Measurements from ENCODE around the gene RBCK1. TPM values are rescaled to one million over a fixed set of nuclear protein-coding genes. Genes with fewer than 3 reads are reported as not detected.
A peak's percentile ranks its signal among the peaks of the same experiment; 100 is the strongest.

RBCK1 gene
- total RNA-seq: 10 to 100 TPM; 56.5 to 86.9 (median 76.6) TPM
- polyA plus RNA-seq: 10 to 100 TPM; 53.5 to 85.2 TPM
- long read RNA-seq, donor 1, transcript RBCK1-212 (4 exons, 1,486 nt): minor isoform, 6 of 389 reads
- long read RNA-seq, donor 1, transcript RBCK1-213 (3 exons, 1,200 nt): minor isoform, 18 of 389 reads
- long read RNA-seq, donor 1, transcript RBCK1-201 (11 exons, 2,511 nt): minor isoform, 12 of 389 reads
- long read RNA-seq, donor 1, transcript RBCK1-202 (12 exons, 2,774 nt): major isoform, 199 of 389 reads
- long read RNA-seq, donor 1, partial matches to known transcripts: 90 of 389 reads
- long read RNA-seq, donor 1, other reads (novel, unspliced or antisense): 57 of 389 reads
- long read RNA-seq, donor 2, transcript RBCK1-213 (3 exons, 1,200 nt): major isoform, 7 of 14 reads
- long read RNA-seq, donor 2, partial matches to known transcripts: 0 of 14 reads
- long read RNA-seq, donor 2, other reads (novel, unspliced or antisense): 0 of 14 reads
- long read RNA-seq, donor 3, transcript RBCK1-213 (3 exons, 1,200 nt): minor isoform, 29 of 175 reads
- long read RNA-seq, donor 3, transcript RBCK1-202 (12 exons, 2,774 nt): major isoform, 81 of 175 reads
- long read RNA-seq, donor 3, partial matches to known transcripts: 37 of 175 reads
- long read RNA-seq, donor 3, other reads (novel, unspliced or antisense): 20 of 175 reads

DNA sequence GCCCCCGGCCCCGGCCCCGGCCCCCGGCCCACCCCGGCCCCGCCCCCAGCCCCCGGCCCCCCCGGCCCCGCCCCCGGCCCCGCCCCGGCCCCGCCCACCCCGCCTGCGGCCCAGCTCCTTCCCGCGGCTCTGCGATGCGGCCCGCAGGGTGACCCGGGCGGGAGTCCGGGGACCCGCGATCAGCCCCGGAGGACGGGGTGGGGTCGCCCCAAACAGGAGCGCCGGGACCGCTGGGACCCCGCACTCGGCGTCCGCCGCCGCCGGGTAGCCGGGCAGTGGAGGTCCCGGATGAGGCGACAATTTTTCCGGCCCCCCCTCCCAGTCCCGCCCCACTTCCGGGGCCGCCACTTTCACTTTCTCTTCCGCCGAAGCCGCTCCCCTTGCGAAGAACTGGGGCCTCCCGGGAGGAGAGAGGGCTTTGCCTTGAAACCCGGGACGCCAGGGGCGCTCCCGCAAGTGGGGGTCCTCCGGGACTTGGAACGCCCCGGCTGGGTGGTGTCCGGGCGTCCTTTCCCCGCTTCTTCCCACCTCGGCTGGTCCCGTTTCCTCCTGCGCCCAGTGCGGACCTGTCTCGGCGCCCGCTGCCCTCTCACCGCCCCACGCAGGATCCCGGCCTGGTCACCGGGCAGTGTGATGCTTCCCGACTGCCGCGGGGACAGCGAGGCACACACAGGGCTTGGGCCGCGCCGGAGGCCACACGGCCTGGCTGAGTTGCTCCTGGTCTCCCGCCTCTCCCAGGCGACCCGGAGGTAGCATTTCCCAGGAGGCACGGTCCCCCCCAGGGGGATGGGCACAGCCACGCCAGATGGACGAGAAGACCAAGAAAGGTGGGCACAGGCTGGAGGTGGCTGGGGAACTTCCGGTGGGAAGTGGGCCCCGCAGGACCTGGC is at the start of gene RBCK1:
TSS of gene RBCK1 (plus strand) at position 347 of the 890 bp plus-strand sequence. CDS start at position 806, 459 bp downstream.
- Histone ChIP-seq H3K4me1 (ENCODE audit: insufficient read depth) (peaks cover 7% of the 10 kb centered on the region), H3K36me3 (no peaks in the 10 kb centered on the region), H3K9me3 (no peaks in the 10 kb centered on the region), H3K27ac (peak within 1 kb of the TSS; percentile 94 to 96), H3K27me3 (no peaks in the 10 kb centered on the region), H3K4me3 (peak within 1 kb of the TSS; percentile 94)
- WGBS, 3 donors: 0 to 1% (median 1%) methylated on average over 38 to 72 of the region's 87 CpGs
- intact Hi-C loops (cut with DNase I): loop anchor here in 1 of 4 donors (2.0 to 10.0 kb wide), 2 partner anchors 57 to 59 kb away; partner anchors contain the start of gene TBC1D20
- TF ChIP-seq EP300 (IDR thresholded peaks at IDR 0.05): no peak
- TF ChIP-seq POLR2A (IDR thresholded peaks at IDR 0.05): peak; percentile 12
- no peak for TF ChIP-seq CTCF (IDR thresholded peaks at IDR 0.05)
- peak; percentile 86 to 92 (median 90) for DNase-seq

GRCh38 chr20:358891-359555 is 49.1 kb upstream of the RBCK1 start:
- WGBS, 3 donors: 69 to 75% (median 73%) methylated on average over 4 of the region's 4 CpGs
- Histone ChIP-seq H3K9me3 (no peaks in the 10 kb centered on the region), H3K4me3 (no peak overlapping the region), H3K27ac (no peak overlapping the region), H3K36me3 (no peaks in the 10 kb centered on the region), H3K27me3 (no peaks in the 10 kb centered on the region), H3K4me1 (ENCODE audit: insufficient read depth) (no peaks in the 10 kb centered on the region)
- DNase-seq: no peak
- intact Hi-C loops (cut with DNase I): loop anchor here in 2 of 4 donors (5.0 to 10.0 kb wide), 3 partner anchors 288 to 383 kb away; no protein-coding TSS in a partner anchor
- TF ChIP-seq POLR2A (IDR thresholded peaks at IDR 0.05) (no peak), EP300 (IDR thresholded peaks at IDR 0.05) (no peak)

- WGBS, 3 donors: 83 to 89% (median 87%) methylated on average over 8 of the region's 8 CpGs
Observed at GRCh38 chr20:361561-361960, 46.5 kb upstream of the RBCK1 start.

More at GRCh38 chr20:361561-361960, 46.5 kb upstream of the RBCK1 start:
- TF ChIP-seq EP300 (IDR thresholded peaks at IDR 0.05) (no peak), CTCF (IDR thresholded peaks at IDR 0.05) (no peak), POLR2A (IDR thresholded peaks at IDR 0.05) (no peak)
- H3K27ac ChIP-seq: no peak overlapping the region
- H3K36me3 ChIP-seq: no peaks in the 10 kb centered on the region
- intact Hi-C loops (cut with DNase I): loop anchor here in 1 of 4 donors (10.0 kb wide), 1 partner anchor 373 kb away; no protein-coding TSS in a partner anchor
- no peaks in the 10 kb centered on the region for H3K9me3 ChIP-seq
- H3K4me1 ChIP-seq (ENCODE audit: insufficient read depth): no peaks in the 10 kb centered on the region
- no peaks in the 10 kb centered on the region for H3K27me3 ChIP-seq
- no peak for DNase-seq
- no peak overlapping the region for H3K4me3 ChIP-seq

Data from ovary (tissue), 10 donors.